Measurements from ENCODE around the gene CSMD2. TPM values are rescaled to one million over a fixed set of nuclear protein-coding genes. Genes with fewer than 3 reads are reported as not detected.

CSMD2 gene
- total RNA-seq, 2 donors from 2014 or later = 2.8 to 3.0 TPM

GRCh38 chr1:33468011-33468410, 697.0 kb downstream of the CSMD2 start:
- no peak for TF ChIP-seq CTCF (IDR thresholded peaks at IDR 0.05)
- no peak overlapping the region for H3K27ac ChIP-seq
- ATAC-seq (ENCODE audit: insufficient number of reproducible peaks, low FRiP score, low read depth) = no peak
- no peak for DNase-seq (ENCODE audit: low spot score)
- H3K27me3 ChIP-seq (replicated peaks; ENCODE audit: insufficient read depth) = no peaks in the 10 kb centered on the region
- no peaks in the 10 kb centered on the region for H3K36me3 ChIP-seq
- no peaks in the 10 kb centered on the region for H3K9me3 ChIP-seq
- peaks cover 0 to 25% of the 10 kb centered on the region in 2 donors for H3K4me1 ChIP-seq (ENCODE audit: control insufficient read depth in 1 of 2, low read depth in 2 of 2)
- no peak overlapping the region for H3K4me3 ChIP-seq

GRCh38 chr1:33466159-33466558, 698.9 kb downstream of the CSMD2 start:
- DNase-seq (ENCODE audit: low spot score) (no peak), ATAC-seq (ENCODE audit: insufficient number of reproducible peaks, low FRiP score, low read depth) (no peak)
- Histone ChIP-seq H3K36me3 (no peaks in the 10 kb centered on the region), H3K27ac (no peak overlapping the region), H3K9me3 (no peaks in the 10 kb centered on the region), H3K4me1 (ENCODE audit: control insufficient read depth in 1 of 2, low read depth in 2 of 2) (peaks cover 6 to 30% of the 10 kb centered on the region in 2 donors), H3K27me3 (replicated peaks; ENCODE audit: insufficient read depth) (no peaks in the 10 kb centered on the region), H3K4me3 (no peak overlapping the region)
- TF ChIP-seq CTCF (IDR thresholded peaks at IDR 0.05) = no peak

GRCh38 chr1:33465316-33465715, 699.7 kb downstream of the CSMD2 start:
- no peak for TF ChIP-seq CTCF (IDR thresholded peaks at IDR 0.05)
- no peaks in the 10 kb centered on the region for H3K27me3 ChIP-seq (replicated peaks; ENCODE audit: insufficient read depth)
- H3K27ac ChIP-seq = no peak overlapping the region
- H3K4me1 ChIP-seq (ENCODE audit: control insufficient read depth in 1 of 2, low read depth in 2 of 2) = peaks cover 12 to 31% of the 10 kb centered on the region in 2 donors
- DNase-seq (ENCODE audit: low spot score) (no peak), ATAC-seq (ENCODE audit: insufficient number of reproducible peaks, low FRiP score, low read depth) (no peak)
- no peaks in the 10 kb centered on the region for H3K36me3 ChIP-seq
- H3K9me3 ChIP-seq = no peaks in the 10 kb centered on the region
- no peak overlapping the region for H3K4me3 ChIP-seq

GRCh38 chr1:33464552-33464951, 700.5 kb downstream of the CSMD2 start:
- no peak for TF ChIP-seq CTCF (IDR thresholded peaks at IDR 0.05)
- ATAC-seq (ENCODE audit: insufficient number of reproducible peaks, low FRiP score, low read depth) = no peak
- peaks cover 18 to 33% of the 10 kb centered on the region in 2 donors for H3K4me1 ChIP-seq (ENCODE audit: control insufficient read depth in 1 of 2, low read depth in 2 of 2)

More at GRCh38 chr1:33464552-33464951, 700.5 kb downstream of the CSMD2 start:
- Histone ChIP-seq H3K4me3 (no peak overlapping the region), H3K9me3 (no peaks in the 10 kb centered on the region), H3K27me3 (replicated peaks; ENCODE audit: insufficient read depth) (no peaks in the 10 kb centered on the region), H3K36me3 (no peaks in the 10 kb centered on the region), H3K27ac (no peak overlapping the region)
- DNase-seq (ENCODE audit: low spot score) = no peak

Other genes with a start within 250 kb of the CSMD2 start
- gene C1orf94, start 11.7 kb upstream of the CSMD2 start, total RNA-seq = not detected

All from thoracic aorta (tissue), 2 donors.